Vagina (tissue), 2 donors: ENCODE results near the gene CKB. TPM values are rescaled to one million over a fixed set of nuclear protein-coding genes. Genes with fewer than 3 reads are reported as not detected.

Experiments used
- DNase-seq, 2 donors: peaks; one replicate each; pipeline ENCODE4 v3.0.0-alpha.2; 2017; ENCODE audit errors: extremely low spot score in 2 of 2
- H3K27ac ChIP-seq: fragments of 200-600 bp; sonication (generic); one replicate; pipeline ENCODE4 v1.5.1; 2019
- H3K27me3 ChIP-seq: fragments of 200-600 bp; sonication (generic); one replicate; pipeline ENCODE4 v1.5.1; 2019
- H3K36me3 ChIP-seq, 2 donors: fragments of 200-600 bp; sonication (generic); one replicate each; pipeline ENCODE4 v1.5.1; 2017 to 2019
- H3K4me1 ChIP-seq: fragments of 200-600 bp; sonication (generic); one replicate; pipeline ENCODE4 v1.5.1; 2019
- H3K4me3 ChIP-seq, 2 donors: fragments of 200-600 bp; sonication (generic); 1 replicate in 1 of 2; 2 replicates in 1 of 2; pipeline ENCODE4 v1.5.1; 2016 to 2019
- H3K9me3 ChIP-seq: fragments of 200-600 bp; sonication (generic); one replicate; pipeline ENCODE4 v1.5.1; 2019
- POLR2A ChIP-seq, 2 donors: fragments of 450-650 bp; IDR thresholded peaks; one replicate each; pipeline ENCODE4 v1.6.1; 2017; ENCODE audit warnings: antibody characterized with exemption in 2 of 2, mild to moderate bottlenecking in 2 of 2, moderate library complexity in 2 of 2
- POLR2AphosphoS5 ChIP-seq, 2 donors: sonication (generic); formaldehyde crosslinking; IDR thresholded peaks; one replicate each; pipeline ENCODE4 v1.9.0; 2017; ENCODE audit warnings: antibody characterized with exemption in 2 of 2, mild to moderate bottlenecking in 2 of 2, low read depth in 1 of 2; ENCODE audit not compliant: insufficient read depth in 1 of 2
- intact Hi-C: fragments of 100-400 bp; cut with DNase I; formaldehyde crosslinking; loops from one replicate; pipeline ENCODE4 v1.15.1; 2023
- total RNA-seq: library from RNA; depleted of rRNA; stranded (reverse); fragments of >200 nt; gene quantifications from one replicate; pipeline ENCODE4 v1.2.3, GENCODE V29; 2016
- TF ChIP-seq, protein P1 (sequence below), 3 experiments: fragments of 450-650 bp in 2 of 3; fragments of 200-600 bp in 1 of 3; sonication (generic) in 1 of 3; IDR thresholded peaks; one replicate each; pipeline ENCODE4 v1.5.1; 2017 to 2019; ENCODE audit warnings: antibody characterized with exemption in 3 of 3, mild to moderate bottlenecking in 2 of 3, moderate library complexity in 2 of 3

Gene CKB
- total RNA-seq, 1 donor from 2014 or later, result 179 TPM

DNA sequence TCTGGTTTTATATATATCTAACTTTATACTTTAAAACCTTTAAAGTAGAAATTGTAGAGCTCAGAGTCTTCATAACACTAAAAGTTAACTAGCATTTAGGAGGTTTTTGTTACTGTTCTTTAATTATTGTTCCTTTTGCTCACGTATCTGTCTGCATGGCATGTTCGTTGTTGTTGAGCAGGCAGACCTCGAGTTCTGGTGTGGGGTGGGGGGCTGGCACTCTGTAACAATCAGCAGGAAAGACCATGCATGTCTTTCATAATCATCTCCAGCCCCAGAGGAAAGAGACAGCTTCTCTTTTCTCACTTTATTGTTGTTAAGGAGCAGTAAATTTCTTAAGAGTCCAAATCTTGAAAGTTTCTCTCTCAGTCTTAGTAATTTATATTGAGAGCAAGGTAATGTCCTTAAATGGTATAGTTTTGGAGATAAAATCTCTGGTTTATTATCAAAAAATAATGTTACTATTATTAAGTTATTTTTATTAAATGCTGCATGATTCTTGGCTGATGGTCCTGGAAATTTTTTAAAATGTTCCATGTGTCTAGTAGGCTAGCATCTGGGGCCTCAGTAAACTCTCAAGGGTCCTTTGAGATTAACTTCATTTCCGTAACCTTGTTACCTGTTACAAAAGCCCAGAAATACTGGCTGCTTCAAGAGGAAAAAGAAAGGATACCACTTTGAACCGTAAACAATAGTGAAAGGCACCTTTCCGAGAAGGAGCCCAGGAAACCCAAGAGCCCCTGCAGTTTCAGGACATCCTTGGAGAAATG is 30.3 kb downstream of the CKB start:
- no peak for DNase-seq
- Histone ChIP-seq H3K36me3 (peaks cover 0 to 40% of the 10 kb centered on the region in 2 donors), H3K27me3 (no peaks in the 10 kb centered on the region), H3K9me3 (no peaks in the 10 kb centered on the region), H3K4me1 (no peaks in the 10 kb centered on the region), H3K4me3 (no peak overlapping the region), H3K27ac (no peak overlapping the region)
- intact Hi-C loops, result no loop called here
- TF ChIP-seq POLR2A (IDR thresholded peaks at IDR 0.05) (no peak), POLR2AphosphoS5 (IDR thresholded peaks at IDR 0.05; ENCODE audit: insufficient read depth in 1 of 2, low read depth in 1 of 2) (no peak)
- TF ChIP-seq, protein P1, sequence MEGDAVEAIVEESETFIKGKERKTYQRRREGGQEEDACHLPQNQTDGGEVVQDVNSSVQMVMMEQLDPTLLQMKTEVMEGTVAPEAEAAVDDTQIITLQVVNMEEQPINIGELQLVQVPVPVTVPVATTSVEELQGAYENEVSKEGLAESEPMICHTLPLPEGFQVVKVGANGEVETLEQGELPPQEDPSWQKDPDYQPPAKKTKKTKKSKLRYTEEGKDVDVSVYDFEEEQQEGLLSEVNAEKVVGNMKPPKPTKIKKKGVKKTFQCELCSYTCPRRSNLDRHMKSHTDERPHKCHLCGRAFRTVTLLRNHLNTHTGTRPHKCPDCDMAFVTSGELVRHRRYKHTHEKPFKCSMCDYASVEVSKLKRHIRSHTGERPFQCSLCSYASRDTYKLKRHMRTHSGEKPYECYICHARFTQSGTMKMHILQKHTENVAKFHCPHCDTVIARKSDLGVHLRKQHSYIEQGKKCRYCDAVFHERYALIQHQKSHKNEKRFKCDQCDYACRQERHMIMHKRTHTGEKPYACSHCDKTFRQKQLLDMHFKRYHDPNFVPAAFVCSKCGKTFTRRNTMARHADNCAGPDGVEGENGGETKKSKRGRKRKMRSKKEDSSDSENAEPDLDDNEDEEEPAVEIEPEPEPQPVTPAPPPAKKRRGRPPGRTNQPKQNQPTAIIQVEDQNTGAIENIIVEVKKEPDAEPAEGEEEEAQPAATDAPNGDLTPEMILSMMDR (IDR thresholded peaks at IDR 0.05), result no peak

DNA sequence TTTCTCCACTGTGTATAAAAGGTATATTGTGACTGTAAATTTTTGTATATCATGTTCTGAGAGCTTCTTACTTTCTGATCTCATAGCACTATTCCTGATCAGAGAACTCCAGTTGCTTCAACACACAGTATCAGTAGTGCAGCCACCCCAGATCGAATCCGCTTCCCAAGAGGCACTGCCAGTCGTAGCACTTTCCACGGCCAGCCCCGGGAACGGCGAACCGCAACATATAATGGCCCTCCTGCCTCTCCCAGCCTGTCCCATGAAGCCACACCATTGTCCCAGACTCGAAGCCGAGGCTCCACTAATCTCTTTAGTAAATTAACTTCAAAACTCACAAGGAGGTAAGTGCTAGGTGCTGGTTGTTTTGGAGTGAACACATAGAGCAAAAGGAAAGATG is 30.9 kb downstream of the CKB start:
- no peak overlapping the region for H3K4me3 ChIP-seq
- DNase-seq, result no peak
- peaks cover 0 to 43% of the 10 kb centered on the region in 2 donors for H3K36me3 ChIP-seq
- no peaks in the 10 kb centered on the region for H3K9me3 ChIP-seq
- TF ChIP-seq POLR2A (IDR thresholded peaks at IDR 0.05), result no peak
- TF ChIP-seq POLR2AphosphoS5 (IDR thresholded peaks at IDR 0.05; ENCODE audit: insufficient read depth in 1 of 2, low read depth in 1 of 2), result no peak
- no peaks in the 10 kb centered on the region for H3K27me3 ChIP-seq
- intact Hi-C loops, result no loop called here
- H3K4me1 ChIP-seq, result no peaks in the 10 kb centered on the region
- no peak overlapping the region for H3K27ac ChIP-seq

DNA sequence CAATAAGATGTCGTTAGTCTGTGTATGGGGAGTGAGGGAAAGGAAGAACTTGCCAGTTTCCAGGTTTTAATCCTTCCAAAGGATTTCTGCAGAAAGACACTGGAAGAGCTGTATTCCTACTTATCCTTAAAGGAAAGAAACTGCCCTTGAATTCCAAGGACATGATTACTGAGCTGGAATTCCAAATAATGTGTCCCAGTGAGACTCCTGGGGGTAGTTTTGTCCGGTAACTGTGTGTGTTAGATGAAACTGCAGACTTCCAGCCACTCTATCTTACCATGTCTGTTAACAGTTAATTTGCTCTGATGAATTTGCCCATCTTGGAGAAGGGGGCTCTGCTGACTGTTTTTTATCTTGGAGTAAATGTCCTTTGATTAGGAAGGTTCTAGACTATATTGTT is 33.0 kb downstream of the CKB start:
- no peak for DNase-seq
- no peaks in the 10 kb centered on the region for H3K4me1 ChIP-seq
- TF ChIP-seq POLR2A (IDR thresholded peaks at IDR 0.05) (no peak), POLR2AphosphoS5 (IDR thresholded peaks at IDR 0.05; ENCODE audit: insufficient read depth in 1 of 2, low read depth in 1 of 2) (no peak)
- TF ChIP-seq, protein P1 (IDR thresholded peaks at IDR 0.05), result no peak
- no peaks in the 10 kb centered on the region for H3K9me3 ChIP-seq
- no peak overlapping the region for H3K4me3 ChIP-seq
- H3K27me3 ChIP-seq, result no peaks in the 10 kb centered on the region
- intact Hi-C loops, result no loop called here
- H3K27ac ChIP-seq, result no peak overlapping the region
- H3K36me3 ChIP-seq, result peaks cover 0 to 41% of the 10 kb centered on the region in 2 donors

DNA sequence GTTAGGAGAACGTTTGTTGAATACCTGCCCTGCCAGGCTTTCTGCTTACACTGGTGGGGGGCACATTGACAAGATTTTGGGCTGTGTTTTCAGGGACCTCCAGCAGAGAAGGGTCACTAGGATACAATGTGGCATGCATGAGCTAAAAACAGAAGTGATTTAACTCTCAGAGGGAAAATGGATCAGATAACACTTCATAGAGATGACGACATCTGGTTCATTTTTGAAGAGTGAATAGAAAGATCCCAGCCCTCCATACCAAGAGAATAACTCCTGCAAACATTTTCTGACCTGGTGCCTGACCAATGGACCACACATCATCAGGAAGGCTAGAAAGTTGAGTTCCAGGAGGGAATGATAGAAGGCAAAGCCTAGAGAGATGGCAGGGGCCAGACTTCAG is 33.7 kb downstream of the CKB start:
- Histone ChIP-seq H3K27ac (no peak overlapping the region), H3K4me3 (no peak overlapping the region), H3K9me3 (no peaks in the 10 kb centered on the region), H3K36me3 (peaks cover 0 to 39% of the 10 kb centered on the region in 2 donors), H3K4me1 (no peaks in the 10 kb centered on the region), H3K27me3 (no peaks in the 10 kb centered on the region)
- TF ChIP-seq, protein P1 (IDR thresholded peaks at IDR 0.05), result no peak
- TF ChIP-seq POLR2A (IDR thresholded peaks at IDR 0.05) (no peak), POLR2AphosphoS5 (IDR thresholded peaks at IDR 0.05; ENCODE audit: insufficient read depth in 1 of 2, low read depth in 1 of 2) (no peak)
- intact Hi-C loops, result no loop called here
- no peak for DNase-seq

DNA sequence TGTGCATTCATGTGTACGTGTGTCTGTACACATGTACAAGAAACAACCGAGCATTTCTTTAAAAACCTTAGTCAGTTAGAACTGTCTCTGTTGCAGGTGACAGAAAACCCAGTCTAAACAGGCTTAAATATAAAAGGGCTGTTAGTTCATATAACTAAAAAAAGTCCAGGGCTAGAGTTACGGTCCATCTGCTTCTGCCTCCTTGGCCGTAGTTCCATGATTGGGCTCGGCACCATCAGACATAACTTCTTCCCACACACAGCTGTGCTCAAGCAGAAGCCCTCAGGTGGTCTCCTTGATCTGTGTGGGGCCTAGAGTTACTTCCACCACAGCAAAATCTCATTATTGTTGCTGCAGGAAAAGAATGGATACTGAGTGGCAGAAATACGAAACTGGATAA is 34.6 kb downstream of the CKB start:
- Histone ChIP-seq H3K27me3 (no peaks in the 10 kb centered on the region), H3K4me1 (no peaks in the 10 kb centered on the region), H3K4me3 (no peak overlapping the region), H3K9me3 (no peaks in the 10 kb centered on the region), H3K27ac (no peak overlapping the region), H3K36me3 (peaks cover 0 to 37% of the 10 kb centered on the region in 2 donors)
- no peak for DNase-seq
- TF ChIP-seq, protein P1 (IDR thresholded peaks at IDR 0.05), result no peak
- TF ChIP-seq POLR2AphosphoS5 (IDR thresholded peaks at IDR 0.05; ENCODE audit: insufficient read depth in 1 of 2, low read depth in 1 of 2) (no peak), POLR2A (IDR thresholded peaks at IDR 0.05) (no peak)
- intact Hi-C loops, result no loop called here
